Erythroblast (primary cell): Measurements from ENCODE around the gene ATRNL1.
"Not testable (repeated sequence)": the region's sequence is repeated elsewhere in the genome, so short reads cannot be mapped to it uniquely, and the experiment has no call there.

Experiments
- GATA1 ChIP-seq: IDR thresholded peaks from 2 replicates; pipeline ENCODE4 v1.6.1; 2011; ENCODE audit warnings: low read depth, mild to moderate bottlenecking, control low read depth, low read length, moderate library complexity
- POLR2A ChIP-seq: IDR thresholded peaks from 2 replicates; pipeline ENCODE4 v1.6.1; 2011; ENCODE audit warnings: mild to moderate bottlenecking, low read length

DNA sequence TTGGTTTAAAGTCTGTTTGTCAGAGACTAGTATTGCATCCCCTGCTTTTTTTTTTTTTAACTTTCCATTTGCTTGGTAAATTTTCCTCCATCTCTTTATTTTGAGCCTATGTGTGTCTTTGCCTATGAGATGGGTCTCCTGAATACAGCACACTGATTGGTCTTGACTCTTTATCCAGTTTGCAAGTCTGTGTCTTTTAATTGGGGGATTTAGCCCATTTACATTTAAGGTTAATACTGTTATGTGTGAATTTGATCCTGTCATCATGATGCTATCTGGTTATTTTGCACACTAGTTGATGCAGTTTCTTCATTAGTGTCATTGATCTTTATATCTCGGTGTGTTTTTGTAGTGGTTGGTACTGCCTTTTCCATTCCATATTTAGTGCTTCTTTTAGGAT lies 226.5 kb downstream of the ATRNL1 start:
- not testable (repeated sequence) for TF ChIP-seq POLR2A, GATA1
